Hematopoietic multipotent progenitor cell treated with erythropoietin and hydrocortisone succinate and interleukin-3 and kit ligand, for 4 days (in vitro differentiated cells): ENCODE measurements around the gene GATB.
"Not testable (repeated sequence)": the region's sequence is repeated elsewhere in the genome, so short reads cannot be mapped to it uniquely, and the experiment has no call there.

ENCODE experiments used
- DNase-seq: peaks from one replicate; pipeline ENCODE4 v3.0.0-alpha.2; 2015

Gene GATB

GRCh38 chr4:151784706-151785105, 23.9 kb upstream of the GATB start:
- no peak for DNase-seq

- DNase-seq: no peak
These were observed 23.1 kb upstream of the GATB start for GRCh38 chr4:151783867-151784266.

- no peak for DNase-seq
These were observed 21.5 kb upstream of the GATB start for GRCh38 chr4:151782296-151782695.

GRCh38 chr4:151781026-151781425, 20.2 kb upstream of the GATB start:
- no peak for DNase-seq

- no peak for DNase-seq
These were observed 16.7 kb upstream of the GATB start for GRCh38 chr4:151777471-151777870.

GRCh38 chr4:151774324-151774723, 13.5 kb upstream of the GATB start:
- no peak for DNase-seq

GRCh38 chr4:151772274-151772673, 11.5 kb upstream of the GATB start:
- DNase-seq: no peak

GRCh38 chr4:151771664-151772063, 10.9 kb upstream of the GATB start:
- DNase-seq: no peak

- DNase-seq: no peak
These were observed 9.3 kb upstream of the GATB start for GRCh38 chr4:151770154-151770553.

GRCh38 chr4:151768835-151769234, 8.0 kb upstream of the GATB start:
- DNase-seq: no peak

- DNase-seq: no peak
These were observed 5.9 kb upstream of the GATB start for GRCh38 chr4:151766691-151767090.

GRCh38 chr4:151760002-151760401, 805 bp downstream of the GATB start:
- DNase-seq: peak; percentile 17

- no peak for DNase-seq
These were observed 7.8 kb downstream of the GATB start for GRCh38 chr4:151753056-151753455.

GRCh38 chr4:151750156-151750555, 10.7 kb downstream of the GATB start:
- DNase-seq: no peak

- peak; percentile 78 for DNase-seq
These were observed 15.2 kb downstream of the GATB start for GRCh38 chr4:151745481-151746231.

GRCh38 chr4:151744614-151745013, 16.2 kb downstream of the GATB start:
- no peak for DNase-seq

- no peak for DNase-seq
These were observed 16.9 kb downstream of the GATB start for GRCh38 chr4:151743894-151744293.

- DNase-seq: no peak
These were observed 17.5 kb downstream of the GATB start for GRCh38 chr4:151743128-151743854.

GRCh38 chr4:151738720-151739517, 21.9 kb downstream of the GATB start:
- no peak for DNase-seq

- DNase-seq: not testable (repeated sequence)
These were observed 24.0 kb downstream of the GATB start for GRCh38 chr4:151736852-151737251.

- no peak for DNase-seq
These were observed 24.4 kb downstream of the GATB start for GRCh38 chr4:151736361-151736760.

- not testable (repeated sequence) for DNase-seq
These were observed 29.1 kb downstream of the GATB start for GRCh38 chr4:151731670-151732069.

GRCh38 chr4:151729731-151730559, 30.9 kb downstream of the GATB start:
- no peak for DNase-seq
